Measurements from ENCODE around the gene SOX18.
"Not testable (repeated sequence)": the region's sequence is repeated elsewhere in the genome, so short reads cannot be mapped to it uniquely, and the experiment has no call there.

The SOX18 gene

DNA sequence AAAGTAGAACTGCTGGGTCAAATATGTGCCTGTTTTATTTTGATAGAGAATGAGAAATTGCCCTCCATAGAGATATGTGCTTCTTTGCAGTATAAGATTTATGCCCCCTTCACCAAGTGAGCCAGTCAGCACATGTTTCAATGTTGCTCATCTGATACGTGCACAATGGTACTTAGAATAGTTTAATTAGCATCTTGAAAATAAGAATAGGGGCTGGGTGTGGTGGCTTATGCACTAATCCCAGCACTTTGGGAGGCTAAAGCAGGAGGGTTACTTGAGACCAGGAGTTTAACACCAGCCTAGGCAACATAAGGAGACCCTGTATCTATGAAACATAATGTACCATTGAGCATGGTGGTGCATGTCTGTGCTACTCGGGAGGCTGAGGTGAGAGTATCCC is 33.8 kb downstream of the SOX18 start:
- DNase-seq: no peak

DNA sequence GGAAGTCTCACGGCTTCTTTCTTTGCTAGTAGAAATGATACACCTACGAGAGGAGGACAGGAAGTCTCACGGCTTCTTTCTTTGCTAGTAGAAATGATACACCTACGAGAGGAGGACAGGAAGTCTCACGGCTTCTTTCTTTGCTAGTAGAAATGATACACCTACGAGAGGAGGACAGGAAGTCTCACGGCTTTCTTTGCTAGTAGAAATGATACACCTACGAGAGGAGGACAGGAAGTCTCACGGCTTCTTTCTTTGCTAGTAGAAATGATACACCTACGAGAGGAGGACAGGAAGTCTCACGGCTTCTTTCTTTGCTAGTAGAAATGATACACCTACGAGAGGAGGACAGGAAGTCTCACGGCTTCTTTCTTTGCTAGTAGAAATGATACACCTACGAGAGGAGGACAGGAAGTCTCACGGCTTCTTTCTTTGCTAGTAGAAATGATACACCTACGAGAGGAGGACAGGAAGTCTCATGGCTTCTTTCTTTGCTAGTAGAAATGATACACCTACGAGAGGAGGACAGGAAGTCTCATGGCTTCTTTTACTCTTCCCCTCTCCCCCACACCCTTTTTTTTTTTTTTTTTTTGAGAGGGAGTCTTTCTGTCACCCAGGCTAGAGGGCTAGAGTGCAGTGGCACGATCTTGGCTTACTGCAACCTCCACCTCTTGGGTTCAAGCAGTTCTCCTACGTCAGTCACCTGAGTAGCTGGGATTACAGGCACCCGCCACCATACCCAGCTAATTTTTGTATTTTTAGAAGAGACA is 36.9 kb downstream of the SOX18 start:
- DNase-seq: not testable (repeated sequence)

DNA sequence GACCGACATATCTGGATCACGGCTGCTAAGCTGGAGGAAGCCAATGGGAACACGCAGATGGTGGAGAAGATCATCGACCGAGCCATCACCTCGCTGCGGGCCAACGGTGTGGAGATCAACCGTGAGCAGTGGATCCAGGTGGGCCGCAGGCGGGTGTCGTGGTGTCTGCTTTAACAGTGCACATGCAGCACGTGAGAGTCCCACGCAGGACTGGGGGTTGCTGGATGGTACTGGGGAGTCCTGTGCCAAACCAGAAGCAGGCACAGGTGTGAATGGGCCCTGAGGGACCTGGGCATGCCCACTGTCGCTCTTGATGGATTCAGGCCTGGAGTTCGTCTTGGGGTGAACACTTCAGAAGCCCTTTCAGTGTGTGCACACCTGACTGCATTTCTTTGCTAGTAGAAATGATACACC is 38.1 kb downstream of the SOX18 start:
- DNase-seq: no peak

DNA sequence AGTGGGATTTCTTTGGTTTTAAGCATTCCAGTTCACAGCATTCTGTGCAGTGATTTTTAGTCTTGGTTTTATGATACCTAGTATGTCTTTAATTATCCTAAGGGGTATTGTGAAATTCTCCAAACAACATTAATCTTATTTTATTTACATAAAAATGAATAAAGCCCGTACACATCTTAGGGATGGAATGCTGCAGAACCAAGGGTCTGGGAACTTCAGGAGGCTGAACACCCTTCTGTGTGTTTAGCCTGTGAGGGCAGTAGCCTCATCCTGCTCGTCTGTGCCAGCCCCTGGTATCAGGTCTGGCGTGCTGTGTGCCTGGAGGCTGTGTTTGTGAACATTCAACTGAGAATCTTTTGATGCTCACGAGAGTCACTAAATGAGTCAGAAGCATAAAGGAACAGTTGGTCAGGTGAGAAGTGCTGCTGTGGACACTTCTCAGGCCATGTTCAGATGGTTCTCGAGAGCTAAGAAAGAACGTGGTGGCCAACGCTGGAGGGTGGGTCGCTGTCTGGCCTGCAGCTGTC is 38.7 kb downstream of the SOX18 start:
- DNase-seq: no peak

DNA sequence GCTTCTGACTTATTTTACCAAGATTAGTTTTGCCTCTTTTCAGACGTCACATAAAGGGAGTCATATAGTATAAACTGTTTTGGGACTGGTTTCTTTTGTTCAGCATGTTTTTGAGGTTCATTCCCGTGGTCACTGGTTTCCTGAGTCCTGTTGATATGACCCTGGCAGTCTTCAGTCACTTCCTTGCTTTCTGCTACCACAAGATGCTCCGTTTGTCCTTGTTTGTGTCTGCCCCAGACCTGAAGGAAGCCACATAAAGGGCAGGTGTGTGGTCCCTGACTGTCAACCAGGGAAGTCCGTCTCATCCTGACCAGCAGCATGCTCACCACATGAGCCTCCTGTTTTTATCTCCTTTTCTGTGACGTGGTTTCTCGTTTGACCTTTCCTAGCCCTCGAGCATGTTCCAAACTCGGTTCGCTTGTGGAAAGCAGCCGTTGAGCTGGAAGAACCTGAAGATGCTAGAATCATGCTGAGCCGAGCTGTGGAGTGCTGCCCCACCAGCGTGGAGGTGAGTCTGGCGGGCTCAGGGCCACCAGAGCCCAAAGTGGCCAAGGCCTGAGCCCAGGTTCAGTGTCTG is 39.5 kb downstream of the SOX18 start:
- DNase-seq: no peak

DNA sequence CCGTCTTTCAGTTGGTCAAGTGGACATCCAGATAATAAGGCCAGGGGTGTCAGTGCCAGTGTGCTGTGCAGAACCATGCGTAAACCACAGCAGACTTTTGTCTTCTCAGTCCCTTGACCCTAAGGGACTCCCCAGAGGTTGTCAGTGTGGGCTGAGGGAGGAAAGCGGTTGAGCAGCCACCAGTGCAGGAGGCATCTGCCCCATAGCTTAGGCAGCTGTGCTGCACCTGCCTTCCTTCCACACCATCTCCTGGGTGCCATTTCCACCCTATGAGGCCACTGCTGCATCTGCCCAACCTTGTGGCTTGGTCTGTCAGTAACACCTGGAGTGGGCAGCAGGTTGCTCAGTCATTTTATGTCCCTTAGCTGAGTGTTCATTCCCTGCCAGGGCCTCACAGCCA is 42.5 kb downstream of the SOX18 start:
- no peak for DNase-seq

DNA sequence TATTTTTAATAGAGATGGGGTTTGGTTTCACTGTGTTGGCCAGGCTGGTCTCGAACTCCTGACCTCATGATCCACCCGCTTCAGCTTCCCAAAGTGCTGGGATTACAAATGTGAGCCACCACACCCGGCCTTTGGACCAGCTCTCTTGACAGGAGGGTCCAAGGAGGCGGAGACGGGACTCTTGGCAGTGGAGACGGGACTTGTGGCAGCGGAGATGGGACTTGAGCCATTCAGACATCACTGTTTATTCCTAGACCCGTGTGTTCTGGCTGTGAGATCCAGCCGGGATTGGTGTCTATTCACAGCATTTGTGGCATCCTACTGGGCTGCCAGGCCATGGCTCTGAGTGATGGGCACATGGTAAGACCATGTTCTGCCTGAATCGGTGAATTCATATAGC is 42.9 kb downstream of the SOX18 start:
- no peak for DNase-seq

DNA sequence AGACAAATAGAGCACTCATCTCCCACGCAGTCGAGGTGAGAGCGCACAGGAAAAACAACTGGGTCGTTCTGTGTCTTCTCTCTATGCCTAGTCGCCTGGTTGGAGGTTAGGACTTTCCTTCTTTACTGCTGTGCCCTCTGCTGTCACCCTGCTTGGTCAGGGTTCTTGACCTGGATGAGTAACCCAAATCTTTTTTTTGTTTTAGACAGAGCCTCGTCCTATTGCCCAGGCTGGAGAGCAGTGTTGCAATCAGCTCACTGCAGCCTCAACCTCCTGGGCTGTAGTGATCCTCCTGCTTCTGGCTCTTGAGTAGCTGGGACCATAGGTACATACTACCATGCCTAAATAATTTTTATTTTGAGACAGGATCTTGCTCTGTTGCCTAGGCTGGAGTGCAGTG is 44.0 kb downstream of the SOX18 start:
- no peak for DNase-seq

DNA sequence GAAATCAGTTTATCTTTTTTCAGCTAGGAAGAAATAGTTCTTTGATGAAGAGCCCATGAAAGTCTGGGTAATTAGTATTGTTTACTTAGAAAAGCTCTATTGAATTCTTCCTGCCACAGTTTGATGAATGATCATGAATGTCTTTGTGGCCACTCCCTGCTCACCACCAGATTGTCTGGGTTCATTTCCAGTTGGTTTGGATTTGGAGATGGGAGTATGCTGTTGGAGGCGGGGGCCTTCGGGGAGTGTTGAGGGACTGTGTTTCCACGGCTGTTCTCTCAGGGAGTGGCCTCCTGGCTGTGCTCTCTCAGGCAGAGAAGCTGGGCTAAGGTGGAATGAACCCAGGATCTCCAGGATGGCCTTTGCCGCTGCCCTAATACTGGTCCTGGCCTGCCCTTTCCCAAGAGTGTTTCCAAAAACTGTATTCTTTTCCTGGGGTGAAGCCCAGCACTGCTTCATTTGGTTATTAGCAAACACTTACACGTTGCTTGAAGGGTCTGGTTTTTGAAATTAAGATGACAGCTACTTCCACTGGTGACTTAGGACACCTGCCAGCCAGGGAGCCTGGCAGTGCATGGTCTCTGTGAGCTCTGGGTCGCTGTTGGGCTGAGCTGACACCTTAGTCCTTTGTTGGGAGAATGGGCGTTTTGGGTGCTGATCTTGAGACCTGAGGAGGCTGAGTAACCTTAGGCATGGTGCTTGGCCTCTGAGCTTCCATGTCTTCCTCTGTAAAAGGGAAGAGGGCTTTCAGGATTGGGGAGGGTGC is 45.3 kb downstream of the SOX18 start:
- DNase-seq: no peak

DNA sequence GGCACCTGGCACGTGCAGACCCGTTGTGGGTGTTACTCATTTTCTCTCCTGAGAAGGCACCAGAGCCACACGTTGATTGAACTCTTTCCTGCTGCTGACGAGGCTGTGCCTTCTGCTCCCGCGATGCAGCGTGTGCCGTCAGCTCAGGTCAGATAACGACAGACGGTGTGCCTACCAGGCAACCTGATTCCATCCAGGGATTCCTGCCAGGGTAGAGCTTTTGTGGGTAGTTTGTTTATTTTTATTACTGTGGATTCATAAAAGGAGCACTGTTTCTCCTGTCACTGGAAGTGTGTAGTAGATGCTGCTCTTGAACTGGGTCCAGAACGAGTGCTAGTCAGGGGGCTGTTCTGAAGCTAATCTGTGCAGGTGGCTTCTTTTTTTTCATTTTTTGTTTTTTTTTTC is 47.8 kb downstream of the SOX18 start:
- no peak for DNase-seq

DNA sequence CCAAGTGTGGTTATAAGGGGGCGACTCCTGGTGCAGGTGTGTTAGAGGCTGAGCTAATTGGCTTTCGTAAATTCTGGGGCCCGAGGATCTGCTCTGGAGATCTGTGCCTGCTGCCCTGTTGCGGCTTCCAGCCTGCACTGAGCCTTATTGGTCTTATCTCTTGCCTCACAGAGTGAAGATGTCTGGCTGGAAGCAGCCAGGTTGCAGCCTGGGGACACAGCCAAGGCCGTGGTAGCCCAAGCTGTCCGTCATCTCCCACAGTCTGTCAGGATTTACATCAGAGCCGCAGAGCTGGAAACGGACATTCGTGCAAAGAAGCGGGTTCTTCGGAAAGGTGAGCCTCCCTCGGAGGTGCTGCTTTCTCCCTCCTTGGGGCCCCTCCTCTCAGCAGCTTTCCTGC is 48.5 kb downstream of the SOX18 start:
- DNase-seq: no peak
